GM18868 (cell line): ENCODE data around the gene TLE1.
"Not testable (repeated sequence)": the region's sequence is repeated elsewhere in the genome, so short reads cannot be mapped to it uniquely, and the experiment has no call there.

Experiments used
- ATAC-seq: cut with Tn5 transposase; IDR thresholded peaks from one replicate; pipeline ENCODE4 v1.9.1; 2021; ENCODE audit warnings: mild to moderate bottlenecking, moderate library complexity; ENCODE audit not compliant: unreplicated experiment

Gene TLE1

GRCh38 chr9:81623778-81624177, 65.6 kb downstream of the TLE1 start:
- no peak for ATAC-seq

GRCh38 chr9:81622471-81623255, 66.7 kb downstream of the TLE1 start:
- no peak for ATAC-seq

GRCh38 chr9:81621785-81622259, 67.5 kb downstream of the TLE1 start:
- no peak for ATAC-seq

GRCh38 chr9:81621118-81621517, 68.2 kb downstream of the TLE1 start:
- no peak for ATAC-seq

- ATAC-seq = no peak
Observed at GRCh38 chr9:81620002-81620390, 69.4 kb downstream of the TLE1 start.

GRCh38 chr9:81619353-81620001, 69.9 kb downstream of the TLE1 start:
- ATAC-seq = no peak

- no peak for ATAC-seq
Observed at GRCh38 chr9:81618923-81619322, 70.4 kb downstream of the TLE1 start.

GRCh38 chr9:81616141-81616540, 73.2 kb downstream of the TLE1 start:
- ATAC-seq = no peak

GRCh38 chr9:81614335-81614734, 75.0 kb downstream of the TLE1 start:
- ATAC-seq = no peak

- no peak for ATAC-seq
Observed at GRCh38 chr9:81613002-81613812, 76.1 kb downstream of the TLE1 start.

- no peak for ATAC-seq
Observed at GRCh38 chr9:81611664-81612063, 77.7 kb downstream of the TLE1 start.

GRCh38 chr9:81610740-81611107, 78.6 kb downstream of the TLE1 start:
- no peak for ATAC-seq

GRCh38 chr9:81609782-81610739, 79.3 kb downstream of the TLE1 start:
- ATAC-seq = no peak

- no peak for ATAC-seq
Observed at GRCh38 chr9:81608289-81608657, 81.1 kb downstream of the TLE1 start.

- no peak for ATAC-seq
Observed at GRCh38 chr9:81607593-81608288, 81.6 kb downstream of the TLE1 start.

- ATAC-seq = not testable (repeated sequence)
Observed at GRCh38 chr9:81606261-81606660, 83.1 kb downstream of the TLE1 start.

- ATAC-seq = no peak
Observed at GRCh38 chr9:81605170-81605670, 84.1 kb downstream of the TLE1 start.

GRCh38 chr9:81604306-81605169, 84.8 kb downstream of the TLE1 start:
- ATAC-seq = no peak
